Sigmoid colon (tissue), 4 donors: ENCODE results near the gene TRMT61A.

Experiments used
- CTCF ChIP-seq, 4 experiments: fragments of 450-650 bp in 3 of 4; fragments of 200-600 bp in 1 of 4; IDR thresholded peaks; one replicate each; pipeline ENCODE4 v1.5.1; 2016 to 2019; ENCODE audit warnings: antibody characterized with exemption in 4 of 4, mild to moderate bottlenecking in 3 of 4, moderate library complexity in 2 of 4
- POLR2AphosphoS5 ChIP-seq, 4 donors: sonication (generic); formaldehyde crosslinking; IDR thresholded peaks; one replicate each; pipeline ENCODE4 v1.6.1; 2017; ENCODE audit warnings: antibody characterized with exemption in 4 of 4

- TF ChIP-seq CTCF (IDR thresholded peaks at IDR 0.05) (no peak), POLR2AphosphoS5 (IDR thresholded peaks at IDR 0.05) (no peak)
Measured at GRCh38 chr14:103563844-103564505, 35.0 kb downstream of the TRMT61A start.
